HG03439 (cell line): Measurements from ENCODE around the gene CD58.
"Not testable (repeated sequence)": the region's sequence is repeated elsewhere in the genome, so short reads cannot be mapped to it uniquely, and the experiment has no call there.

ENCODE experiments used
- ATAC-seq: cut with Tn5 transposase; IDR thresholded peaks from one replicate; pipeline ENCODE4 v1.9.1; 2021; ENCODE audit warnings: mild to moderate bottlenecking, moderate library complexity; ENCODE audit not compliant: unreplicated experiment

The CD58 gene

GRCh38 chr1:116593401-116593800 is 22.6 kb upstream of the CD58 start:
- ATAC-seq = not testable (repeated sequence)

GRCh38 chr1:116591951-116592605 is 21.3 kb upstream of the CD58 start:
- ATAC-seq = not testable (repeated sequence)

GRCh38 chr1:116591006-116591950 is 20.5 kb upstream of the CD58 start:
- ATAC-seq = not testable (repeated sequence)

- not testable (repeated sequence) for ATAC-seq
These were observed 19.7 kb upstream of the CD58 start for GRCh38 chr1:116590359-116591005.

GRCh38 chr1:116589101-116589735 is 18.4 kb upstream of the CD58 start:
- not testable (repeated sequence) for ATAC-seq

- ATAC-seq = no peak
These were observed 16.8 kb upstream of the CD58 start for GRCh38 chr1:116587501-116588227.

GRCh38 chr1:116586741-116587143 is 15.9 kb upstream of the CD58 start:
- no peak for ATAC-seq

GRCh38 chr1:116585886-116586285 is 15.1 kb upstream of the CD58 start:
- ATAC-seq = no peak

- no peak for ATAC-seq
These were observed 10.6 kb upstream of the CD58 start for GRCh38 chr1:116581323-116581885.

GRCh38 chr1:116580446-116581322 is 9.9 kb upstream of the CD58 start:
- no peak for ATAC-seq

GRCh38 chr1:116579259-116579875 is 8.5 kb upstream of the CD58 start:
- no peak for ATAC-seq

GRCh38 chr1:116578581-116578980 is 7.8 kb upstream of the CD58 start:
- no peak for ATAC-seq

- no peak for ATAC-seq
These were observed 7.0 kb upstream of the CD58 start for GRCh38 chr1:116577759-116578314.

- ATAC-seq = no peak
These were observed 3.9 kb upstream of the CD58 start for GRCh38 chr1:116574581-116575291.

GRCh38 chr1:116573431-116574095 is 2.7 kb upstream of the CD58 start:
- ATAC-seq = no peak

GRCh38 chr1:116572771-116573430 is 2.1 kb upstream of the CD58 start:
- no peak for ATAC-seq

- ATAC-seq = no peak
These were observed 1.3 kb upstream of the CD58 start for GRCh38 chr1:116572099-116572498.
